GM19455 (cell line): Measurements from ENCODE around the gene NLGN1.

Source experiments
- ATAC-seq: cut with Tn5 transposase; IDR thresholded peaks from one replicate; pipeline ENCODE4 v1.9.1; 2021; ENCODE audit not compliant: unreplicated experiment

NLGN1 gene

GRCh38 chr3:174317005-174317404 lies 919.5 kb downstream of the NLGN1 start:
- ATAC-seq = no peak

DNA sequence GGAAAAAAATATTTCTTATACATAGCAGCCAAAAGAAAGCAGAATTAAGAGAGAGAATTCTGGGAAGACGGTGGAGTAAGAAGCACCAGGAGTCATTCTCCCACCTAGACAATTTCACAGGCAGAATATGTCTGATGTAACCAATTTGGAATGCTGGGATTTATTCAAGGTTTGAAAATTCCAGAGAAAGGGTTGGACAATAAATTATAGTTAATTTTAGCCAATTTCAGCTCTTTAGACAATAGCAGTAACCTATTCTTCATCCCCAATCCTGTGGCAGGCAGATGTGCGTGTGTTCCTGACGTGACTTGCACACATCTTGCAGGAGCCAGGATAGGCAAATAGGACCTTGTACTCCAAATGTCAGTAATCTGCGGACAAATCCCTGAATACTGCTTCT lies 920.6 kb downstream of the NLGN1 start:
- no peak for ATAC-seq

DNA sequence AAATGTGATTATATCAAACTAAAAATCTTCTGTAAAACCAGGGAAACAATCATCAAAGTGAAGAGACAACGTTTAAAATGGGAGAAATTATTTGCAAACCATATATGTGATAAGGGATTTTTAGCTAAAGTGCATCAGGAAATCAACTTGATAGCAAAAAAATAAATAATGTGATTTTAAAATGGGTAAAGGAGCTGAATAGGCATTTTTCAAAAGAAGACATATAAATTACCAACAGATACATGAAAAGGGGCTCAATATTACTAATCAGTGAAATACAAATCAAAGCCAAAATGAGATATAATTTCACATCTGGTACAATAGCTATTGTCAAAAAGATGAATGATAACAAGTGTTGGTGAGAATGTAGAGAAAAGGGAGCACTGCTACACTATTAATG lies 924.0 kb downstream of the NLGN1 start:
- no peak for ATAC-seq

DNA sequence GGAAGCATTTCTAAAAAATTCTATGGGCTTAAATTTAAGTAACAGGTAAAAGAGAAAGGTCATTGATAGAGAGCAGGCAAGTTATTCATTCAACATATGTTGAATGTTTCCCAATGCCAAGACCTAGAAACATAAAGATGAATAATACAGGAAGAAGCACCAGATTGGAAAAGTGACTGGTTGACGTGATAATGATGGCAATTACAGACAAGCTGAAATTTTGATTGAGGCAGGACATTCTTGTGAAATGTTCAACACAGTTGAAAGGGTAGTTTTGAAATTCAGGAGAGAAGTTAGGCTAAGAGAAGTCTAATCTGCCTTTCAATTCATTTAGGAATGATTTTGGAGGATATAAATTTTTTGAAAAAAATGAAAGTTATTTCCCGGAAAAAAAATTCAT lies 925.2 kb downstream of the NLGN1 start:
- no peak for ATAC-seq

GRCh38 chr3:174325171-174325570 lies 927.6 kb downstream of the NLGN1 start:
- no peak for ATAC-seq

GRCh38 chr3:174325834-174326700 lies 928.5 kb downstream of the NLGN1 start:
- ATAC-seq = no peak

- no peak for ATAC-seq
These were observed 931.8 kb downstream of the NLGN1 start for GRCh38 chr3:174329321-174329720.

GRCh38 chr3:174330303-174330702 lies 932.8 kb downstream of the NLGN1 start:
- ATAC-seq = no peak

- ATAC-seq = no peak
These were observed 933.7 kb downstream of the NLGN1 start for GRCh38 chr3:174331095-174331800.

DNA sequence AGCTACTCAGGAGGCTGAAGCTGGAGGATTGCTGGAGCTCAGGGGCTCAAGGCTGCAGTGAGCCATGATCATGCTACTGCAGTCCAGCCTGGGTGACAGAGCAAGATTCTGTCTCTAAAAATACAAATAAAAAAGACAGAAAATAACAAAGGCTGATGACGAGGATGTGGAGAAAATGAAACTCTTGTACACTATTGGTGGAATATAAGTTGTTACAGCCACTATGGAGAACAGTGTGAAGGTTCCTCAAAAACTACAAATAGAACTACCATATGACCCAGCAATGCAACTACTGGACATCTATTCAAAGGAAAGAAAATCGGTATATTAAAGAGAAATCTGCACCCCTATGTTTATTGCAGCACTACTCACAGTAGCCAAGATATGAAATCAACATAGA lies 934.8 kb downstream of the NLGN1 start:
- no peak for ATAC-seq

- ATAC-seq = no peak
These were observed 936.1 kb downstream of the NLGN1 start for GRCh38 chr3:174333640-174334039.

- no peak for ATAC-seq
These were observed 936.6 kb downstream of the NLGN1 start for GRCh38 chr3:174334111-174334510.

- ATAC-seq = no peak
These were observed 937.8 kb downstream of the NLGN1 start for GRCh38 chr3:174335324-174335723.

GRCh38 chr3:174335910-174336309 lies 938.4 kb downstream of the NLGN1 start:
- ATAC-seq = no peak
